Natural killer cell (primary cell): ENCODE results near the gene FOXO6. TPM values are rescaled to one million over a fixed set of nuclear protein-coding genes. Genes with fewer than 3 reads are reported as not detected.

Experiments used
- ATAC-seq, 3 donors: fragments of 150-1000 bp in 2 of 3; fragments of 200-7000 bp in 1 of 3; cut with Tn5 transposase; 1 replicate in 1 of 3; 2 replicates in 2 of 3; pipeline ENCODE4 v1.10.0; 2021; ENCODE audit warnings: mild to moderate bottlenecking in 2 of 3, moderate library complexity in 2 of 3
- DNase-seq, 2 donors: peaks; one replicate each; pipeline versions ENCODE4 v3.0.0 to v3.0.0-alpha.2; 2013 to 2021; ENCODE audit warnings: mixed read lengths in 1 of 2
- H3K27ac ChIP-seq: one replicate; pipeline ENCODE4 v1.5.1; 2013; ENCODE audit warnings: mild to moderate bottlenecking, low read length
- H3K27me3 ChIP-seq: one replicate; pipeline ENCODE4 v1.6.1; 2013; ENCODE audit warnings: low read length; ENCODE audit not compliant: control insufficient read depth, insufficient read depth
- H3K36me3 ChIP-seq: one replicate; pipeline ENCODE4 v1.6.1; 2013; ENCODE audit warnings: low read length; ENCODE audit not compliant: control insufficient read depth, insufficient read depth
- H3K4me1 ChIP-seq: one replicate; pipeline ENCODE4 v1.6.1; 2013; ENCODE audit warnings: low read length; ENCODE audit not compliant: control insufficient read depth, insufficient read depth
- H3K4me3 ChIP-seq: one replicate; pipeline ENCODE4 v1.5.1; 2013; ENCODE audit warnings: low read length
- H3K9me3 ChIP-seq: one replicate; pipeline ENCODE4 v1.6.1; 2013; ENCODE audit warnings: low read length; ENCODE audit not compliant: control insufficient read depth, insufficient read depth
- H3K27ac Mint-ChIP-seq, 2 donors: one replicate each; pipeline ENCODE4 v1.8.0; 2022; ENCODE audit warnings: mild to moderate bottlenecking in 2 of 2, mixed read lengths in 2 of 2, moderate library complexity in 1 of 2
- H3K27me3 Mint-ChIP-seq, 2 donors: one replicate each; pipeline ENCODE4 v1.8.0; 2022; ENCODE audit warnings: low read depth in 2 of 2, mixed read lengths in 2 of 2
- H3K36me3 Mint-ChIP-seq: one replicate; pipeline ENCODE4 v1.8.0; 2022; ENCODE audit warnings: mixed read lengths
- H3K4me1 Mint-ChIP-seq, 2 donors: one replicate each; pipeline ENCODE4 v1.8.0; 2022; ENCODE audit warnings: mixed read lengths in 2 of 2
- H3K4me3 Mint-ChIP-seq: one replicate; pipeline ENCODE4 v1.8.0; 2022; ENCODE audit warnings: mild to moderate bottlenecking, moderate library complexity, mixed read lengths
- H3K9me3 Mint-ChIP-seq, 2 donors: one replicate each; pipeline ENCODE4 v1.8.0; 2022; ENCODE audit warnings: mixed read lengths in 2 of 2
- CTCF ChIP-seq: fragments of 200-600 bp; IDR thresholded peaks from one replicate; pipeline ENCODE4 v1.8.0; 2022; ENCODE audit warnings: antibody characterized with exemption
- WGBS: methylation state at CpG from one replicate; pipeline ENCODE4 v1.1.7; 2013; ENCODE audit warnings: missing lambda C conversion rate; ENCODE audit not compliant: insufficient coverage; 5-methylcytosine and 5-hydroxymethylcytosine counted together
- intact Hi-C: fragments of 100-400 bp; cut with micrococcal nuclease; formaldehyde crosslinking; loops from one replicate; pipeline ENCODE4 v1.14.2; 2022
- total RNA-seq, 4 donors: library from RNA; stranded (reverse); fragments of 120-200 nt in 1 of 4; gene quantifications; one replicate each; pipeline versions ENCODE4 v1.2.3 to v1.2.4, GENCODE V29; 2013 to 2022

The FOXO6 gene
- total RNA-seq, 3 donors from 2014 or later (not counting 1 experiment from before 2014, with no cell fraction given), result 1.2 to 3.3 (median 1.7) TPM

GRCh38 chr1:41390573-41390972 lies 29.3 kb downstream of the FOXO6 start:
- WGBS, result 100% methylated on average over 1 of the region's 1 CpG
- no peak for TF ChIP-seq CTCF
- H3K4me1 ChIP-seq, result peaks cover 4% of the 10 kb centered on the region
- ATAC-seq (no peak), DNase-seq (no peak)
- Mint-ChIP-seq H3K27ac (no peak overlapping the region), H3K36me3 (no peaks in the 10 kb centered on the region), H3K9me3 (no peaks in the 10 kb centered on the region), H3K4me1 (peaks cover 3 to 10% of the 10 kb centered on the region in 2 donors), H3K4me3 (no peak overlapping the region), H3K27me3 (peaks cover 14 to 24% of the 10 kb centered on the region in 2 donors)
- H3K27me3 ChIP-seq, result no peaks in the 10 kb centered on the region
- no peak overlapping the region for H3K27ac ChIP-seq
- H3K4me3 ChIP-seq, result no peak overlapping the region
- no peaks in the 10 kb centered on the region for H3K36me3 ChIP-seq
- intact Hi-C loops, result loop anchor here (10.0 kb wide), 1 partner anchor 46 kb away; no protein-coding TSS in a partner anchor
- H3K9me3 ChIP-seq, result no peaks in the 10 kb centered on the region

GRCh38 chr1:41391834-41392527 lies 30.7 kb downstream of the FOXO6 start:
- no peak for TF ChIP-seq CTCF
- no peak overlapping the region for H3K27ac ChIP-seq
- peaks cover 9% of the 10 kb centered on the region for H3K4me1 ChIP-seq
- Mint-ChIP-seq H3K36me3 (no peaks in the 10 kb centered on the region), H3K4me1 (peaks cover 10 to 20% of the 10 kb centered on the region in 2 donors), H3K27me3 (peaks cover 23 to 36% of the 10 kb centered on the region in 2 donors), H3K9me3 (no peaks in the 10 kb centered on the region), H3K27ac (no peak overlapping the region), H3K4me3 (no peak overlapping the region)
- ATAC-seq (no peak), DNase-seq (no peak)
- no peaks in the 10 kb centered on the region for H3K9me3 ChIP-seq
- H3K36me3 ChIP-seq, result no peaks in the 10 kb centered on the region
- no peak overlapping the region for H3K4me3 ChIP-seq
- intact Hi-C loops, result loop anchor here (10.0 kb wide), 1 partner anchor 47 kb away; no protein-coding TSS in a partner anchor
- no peaks in the 10 kb centered on the region for H3K27me3 ChIP-seq
- 59% methylated on average over 8 of the region's 9 CpGs for WGBS

- H3K4me3 ChIP-seq, result no peak overlapping the region
- H3K27me3 ChIP-seq, result no peaks in the 10 kb centered on the region
- H3K27me3 Mint-ChIP-seq, result peaks cover 23 to 32% of the 10 kb centered on the region in 2 donors
- no peak overlapping the region for H3K4me3 Mint-ChIP-seq
- ATAC-seq, result no peak
- 86% methylated on average over 4 of the region's 4 CpGs for WGBS
- no peaks in the 10 kb centered on the region for H3K9me3 Mint-ChIP-seq
- no peak overlapping the region for H3K27ac ChIP-seq
- no peak for DNase-seq
- H3K9me3 ChIP-seq, result no peaks in the 10 kb centered on the region
- peaks cover 9% of the 10 kb centered on the region for H3K4me1 ChIP-seq
- H3K36me3 Mint-ChIP-seq, result no peaks in the 10 kb centered on the region
- intact Hi-C loops, result loop anchor here (10.0 kb wide), 1 partner anchor 48 kb away; no protein-coding TSS in a partner anchor
- H3K4me1 Mint-ChIP-seq, result peaks cover 10 to 20% of the 10 kb centered on the region in 2 donors
- no peak overlapping the region for H3K27ac Mint-ChIP-seq
- H3K36me3 ChIP-seq, result no peaks in the 10 kb centered on the region
- TF ChIP-seq CTCF, result no peak
Measured at GRCh38 chr1:41392528-41392924, 31.3 kb downstream of the FOXO6 start.
